Peyer's patch (tissue), 4 donors: ENCODE data around the gene SIRPB2. TPM values are rescaled to one million over a fixed set of nuclear protein-coding genes. Genes with fewer than 3 reads are reported as not detected.

Experiments
- DNase-seq, 3 donors: peaks; one replicate each; pipeline ENCODE4 v3.0.0-alpha.2; 2017 to 2019
- H3K27ac ChIP-seq, 4 donors: fragments of 200-600 bp; sonication (generic); one replicate each; pipeline ENCODE4 v1.5.1; 2016 to 2019
- H3K27me3 ChIP-seq, 2 donors: fragments of 200-600 bp; sonication (generic); one replicate each; pipeline ENCODE4 v1.5.1; 2019
- H3K36me3 ChIP-seq, 3 donors: fragments of 200-600 bp; sonication (generic); one replicate each; pipeline ENCODE4 v1.5.1; 2016 to 2019
- H3K4me1 ChIP-seq, 4 donors: fragments of 200-600 bp; sonication (generic); one replicate each; pipeline ENCODE4 v1.5.1; 2016 to 2019
- H3K4me3 ChIP-seq, 4 donors: fragments of 200-600 bp; sonication (generic); 1 replicate in 3 of 4; 2 replicates in 1 of 4; pipeline ENCODE4 v1.5.1; 2016 to 2019; ENCODE audit warnings: mild to moderate bottlenecking in 1 of 4
- H3K9me3 ChIP-seq, 4 donors: fragments of 200-600 bp; sonication (generic); one replicate each; pipeline ENCODE4 v1.5.1; 2016 to 2019; ENCODE audit warnings: mild to moderate bottlenecking in 1 of 4
- CTCF ChIP-seq, 6 experiments: fragments of 450-650 bp in 4 of 6; fragments of 200-600 bp in 2 of 6; sonication (generic) in 1 of 6; IDR thresholded peaks; one replicate each; pipeline ENCODE4 v1.5.1; 2017 to 2019; ENCODE audit warnings: antibody characterized with exemption in 6 of 6, mild to moderate bottlenecking in 3 of 6, moderate library complexity in 1 of 6
- POLR2A ChIP-seq, 2 donors: fragments of 450-650 bp; IDR thresholded peaks; one replicate each; pipeline ENCODE4 v1.5.1; 2017; ENCODE audit warnings: antibody characterized with exemption in 2 of 2, mild to moderate bottlenecking in 2 of 2, moderate library complexity in 2 of 2
- total RNA-seq, 4 donors: library from RNA; depleted of rRNA; stranded (reverse); fragments of >200 nt; gene quantifications; one replicate each; pipeline ENCODE4 v1.1.0, GENCODE V29; 2016

The SIRPB2 gene
- total RNA-seq, 4 donors from 2014 or later = 6.7 to 6.8 TPM; not detected in 2

- Histone ChIP-seq H3K4me3 (peak overlapping the region in 2 of 4 donors; percentile 20 to 25), H3K9me3 (no peaks in the 10 kb centered on the region), H3K4me1 (no peaks in the 10 kb centered on the region), H3K27ac (peak overlapping the region; percentile 32 to 60 (median 52)), H3K36me3 (no peaks in the 10 kb centered on the region), H3K27me3 (no peaks in the 10 kb centered on the region)
- no peak for DNase-seq
- TF ChIP-seq CTCF (IDR thresholded peaks at IDR 0.05) = no peak
- no peak for TF ChIP-seq POLR2A (IDR thresholded peaks at IDR 0.05)
Measured at GRCh38 chr20:1490643-1491195, 501 bp downstream of the SIRPB2 start.

DNA sequence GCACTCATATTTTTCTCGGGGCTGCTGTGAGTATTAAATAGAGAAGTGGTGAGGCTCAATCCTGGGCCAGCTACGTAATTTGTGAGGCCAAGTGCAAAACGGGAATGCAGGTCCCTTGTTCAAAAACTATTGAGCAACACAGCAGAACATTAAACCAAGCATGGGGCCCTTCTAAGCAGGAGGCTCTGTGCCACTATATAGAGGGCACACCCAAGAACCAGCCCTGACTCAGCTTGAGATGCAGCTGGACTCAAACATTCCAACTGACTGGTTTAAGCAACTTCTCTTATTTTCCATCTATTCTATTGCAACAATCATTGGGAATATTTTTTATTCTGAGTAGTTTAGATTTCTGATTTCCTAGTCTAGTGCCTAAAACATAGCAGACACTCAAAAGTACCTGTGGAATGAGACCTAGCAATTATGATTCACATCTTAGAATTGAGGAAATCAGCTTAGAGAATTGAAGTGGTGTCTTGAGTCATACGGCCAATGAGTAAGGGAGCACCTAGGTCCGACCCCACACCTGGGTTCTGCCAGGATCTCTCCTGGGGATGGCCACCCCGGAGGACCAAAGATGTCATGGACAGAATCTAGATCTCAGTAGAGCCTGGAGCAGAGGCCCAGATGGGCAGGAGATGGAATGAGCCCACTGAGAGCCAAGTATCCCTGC, 1.3 kb downstream of the SIRPB2 start:
- H3K4me3 ChIP-seq = peak overlapping the region in 1 of 4 donors; percentile 25
- H3K9me3 ChIP-seq = no peaks in the 10 kb centered on the region
- no peak for DNase-seq
- H3K27me3 ChIP-seq = no peaks in the 10 kb centered on the region
- H3K27ac ChIP-seq = peak overlapping the region in 2 of 4 donors; percentile 37 to 53
- no peaks in the 10 kb centered on the region for H3K4me1 ChIP-seq
- TF ChIP-seq CTCF (IDR thresholded peaks at IDR 0.05) (no peak), POLR2A (IDR thresholded peaks at IDR 0.05) (peak in 1 of 2 donors; percentile 27)
- no peaks in the 10 kb centered on the region for H3K36me3 ChIP-seq

- TF ChIP-seq CTCF (IDR thresholded peaks at IDR 0.05) = no peak
- no peaks in the 10 kb centered on the region for H3K27me3 ChIP-seq
- H3K27ac ChIP-seq = no peak overlapping the region
- H3K36me3 ChIP-seq = no peaks in the 10 kb centered on the region
- no peaks in the 10 kb centered on the region for H3K9me3 ChIP-seq
- H3K4me3 ChIP-seq = peak overlapping the region in 1 of 4 donors; percentile 14
- DNase-seq = no peak
- H3K4me1 ChIP-seq = no peaks in the 10 kb centered on the region
Measured at GRCh38 chr20:1489325-1489724, 1.9 kb downstream of the SIRPB2 start.

DNA sequence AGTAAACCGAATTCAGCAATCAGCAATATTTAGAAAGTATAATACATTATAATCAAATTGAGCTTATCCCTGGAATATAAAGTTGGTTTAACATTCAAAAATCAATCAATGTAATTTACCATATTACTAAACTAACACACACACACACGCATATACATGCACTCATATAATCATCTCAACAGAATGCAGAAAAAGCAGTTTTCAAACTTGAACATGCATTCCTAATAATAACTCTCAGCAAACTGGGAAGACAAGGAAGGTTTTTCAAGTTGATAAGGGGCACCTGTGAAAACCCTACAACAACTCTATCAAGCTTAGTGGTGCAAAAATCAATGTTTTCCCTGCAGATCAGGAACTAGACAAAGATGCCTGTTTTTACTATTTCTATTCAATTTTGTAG, 4.7 kb downstream of the SIRPB2 start:
- H3K4me3 ChIP-seq = no peak overlapping the region
- no peaks in the 10 kb centered on the region for H3K36me3 ChIP-seq
- no peak for DNase-seq
- H3K4me1 ChIP-seq = no peaks in the 10 kb centered on the region
- no peak for TF ChIP-seq CTCF (IDR thresholded peaks at IDR 0.05)
- TF ChIP-seq POLR2A (IDR thresholded peaks at IDR 0.05) = no peak
- no peaks in the 10 kb centered on the region for H3K9me3 ChIP-seq
- H3K27ac ChIP-seq = no peak overlapping the region
- H3K27me3 ChIP-seq = no peaks in the 10 kb centered on the region

GRCh38 chr20:1484438-1485116, 6.6 kb downstream of the SIRPB2 start:
- no peak for TF ChIP-seq CTCF (IDR thresholded peaks at IDR 0.05)
- TF ChIP-seq POLR2A (IDR thresholded peaks at IDR 0.05) = no peak
- Histone ChIP-seq H3K36me3 (no peaks in the 10 kb centered on the region), H3K27ac (no peak overlapping the region), H3K4me3 (no peak overlapping the region), H3K4me1 (no peaks in the 10 kb centered on the region), H3K27me3 (no peaks in the 10 kb centered on the region), H3K9me3 (no peaks in the 10 kb centered on the region)
- no peak for DNase-seq
